Neural progenitor cell (in vitro differentiated cells): ENCODE results near the gene GTF2IRD1.

Source experiments
- CTCF ChIP-seq: fragments of 200-600 bp; sonication (generic); IDR thresholded peaks from 2 replicates; pipeline ENCODE4 v1.5.1; 2017; ENCODE audit warnings: antibody characterized with exemption, mild to moderate bottlenecking
- EZH2 ChIP-seq: fragments of 200-600 bp; sonication (generic); IDR thresholded peaks from 2 replicates; pipeline ENCODE4 v1.6.1; 2017; ENCODE audit warnings: antibody characterized with exemption, mild to moderate bottlenecking, moderate library complexity
- EZH2phosphoT487 ChIP-seq: fragments of 200-600 bp; sonication (generic); IDR thresholded peaks from 2 replicates; pipeline ENCODE4 v1.6.1; 2017; ENCODE audit warnings: antibody characterized with exemption

DNA sequence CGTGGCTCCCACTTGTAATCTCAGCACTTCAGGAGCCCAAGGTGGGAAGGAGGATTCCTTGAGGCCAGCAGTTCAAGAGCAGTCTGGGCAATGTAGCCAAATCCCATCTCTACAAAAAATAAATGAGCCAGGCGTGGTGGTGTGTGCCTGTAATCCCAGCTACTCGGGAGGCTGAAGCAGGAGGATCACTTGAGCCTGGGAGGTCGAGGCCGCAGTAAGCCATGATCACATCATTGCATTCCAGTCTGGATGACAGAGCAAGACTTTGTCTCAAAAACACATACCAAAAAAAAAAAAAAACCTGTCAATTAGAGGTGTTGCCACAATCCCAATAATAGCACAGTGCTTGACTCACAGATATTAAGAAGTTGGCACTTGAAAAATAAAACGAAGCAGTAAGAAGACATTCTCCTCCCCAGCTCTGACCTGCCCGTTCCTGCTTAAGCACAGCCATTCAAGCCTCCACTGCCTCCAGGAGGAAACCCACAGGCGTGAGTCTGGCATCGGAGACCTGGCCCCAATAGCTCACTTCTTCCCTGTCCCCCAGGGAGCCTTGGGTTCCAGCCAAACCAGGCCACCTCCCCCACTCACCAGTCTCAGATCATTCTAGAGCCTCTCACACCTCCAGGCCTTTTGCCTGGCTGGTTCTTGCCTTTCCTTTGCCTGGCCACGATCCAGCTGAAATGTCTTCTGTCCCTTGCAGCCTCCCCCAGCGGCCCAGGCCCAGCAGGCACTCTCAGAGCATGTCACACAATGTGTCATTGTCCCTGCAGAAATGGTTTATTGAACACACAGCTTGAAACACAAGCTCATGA lies 158.5 kb downstream of the GTF2IRD1 start:
- TF ChIP-seq CTCF (no peak), EZH2 (no peak), EZH2phosphoT487 (no peak)
